NCI-H2081 (cell line): ENCODE measurements around the gene TNFAIP8L1.
A peak's percentile ranks its signal among the peaks of the same experiment; 100 is the strongest.

ENCODE experiments used
- DNase-seq, 2 experiments: peaks; one replicate each; lab custom pipeline; 2025; lab: John Stamatoyannopoulos, UW

The TNFAIP8L1 gene

DNA sequence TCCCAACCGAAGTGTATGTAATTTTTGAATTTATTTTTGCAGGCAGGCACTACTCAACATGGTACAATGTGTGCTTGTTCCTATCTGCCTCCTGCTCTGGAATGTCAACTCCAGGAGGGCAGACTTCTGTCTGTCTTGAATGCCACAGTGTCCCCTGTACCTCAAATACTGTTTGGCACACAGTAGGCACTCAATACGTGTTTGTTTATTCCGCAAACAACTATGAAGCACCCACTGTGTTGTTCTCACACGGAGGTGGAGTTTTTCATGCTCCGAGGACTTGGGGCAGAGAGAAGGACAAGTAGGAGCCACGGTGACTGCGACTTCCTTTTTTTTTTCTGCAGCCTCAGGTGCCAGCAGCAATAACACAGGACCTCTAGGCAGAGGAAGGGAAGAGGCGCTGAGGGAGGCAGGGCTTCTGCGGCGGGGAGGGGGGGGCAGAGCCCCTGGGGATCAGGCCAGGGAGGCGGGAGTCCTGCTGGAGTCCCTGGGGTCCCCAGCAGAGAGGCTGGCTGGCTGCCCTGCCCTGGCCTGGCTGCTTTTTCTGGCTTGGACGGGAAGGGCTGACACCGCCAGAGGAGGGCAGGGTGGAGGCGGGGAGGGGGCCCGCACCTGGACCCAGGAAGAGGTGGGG lies 29.3 kb upstream of the TNFAIP8L1 start:
- DNase-seq = peak in 1 of 2 experiments; percentile 39

DNA sequence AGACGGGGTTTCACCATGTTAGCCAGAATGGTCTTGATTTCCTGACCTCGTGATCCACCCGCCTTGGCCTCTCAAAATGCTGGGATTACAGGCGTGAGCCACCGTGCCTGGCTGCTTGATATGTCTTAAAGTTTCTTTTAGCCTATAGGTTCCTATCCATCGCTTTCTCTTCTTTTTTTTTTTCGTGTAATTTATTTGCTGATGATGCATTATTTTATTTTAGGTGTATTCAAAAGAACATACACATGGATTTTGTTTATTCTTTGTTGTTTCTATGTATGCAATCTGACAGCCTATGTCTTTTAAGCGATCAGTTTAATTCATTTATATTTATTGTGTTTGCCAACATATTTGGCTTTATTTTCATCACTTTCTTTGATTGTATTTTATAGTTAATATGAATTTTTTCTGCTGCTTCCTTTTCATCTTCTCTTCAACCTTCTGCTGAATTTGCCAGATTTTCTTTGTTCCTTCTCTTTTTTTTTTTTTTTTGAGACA lies 26.0 kb upstream of the TNFAIP8L1 start:
- DNase-seq = no peak

DNA sequence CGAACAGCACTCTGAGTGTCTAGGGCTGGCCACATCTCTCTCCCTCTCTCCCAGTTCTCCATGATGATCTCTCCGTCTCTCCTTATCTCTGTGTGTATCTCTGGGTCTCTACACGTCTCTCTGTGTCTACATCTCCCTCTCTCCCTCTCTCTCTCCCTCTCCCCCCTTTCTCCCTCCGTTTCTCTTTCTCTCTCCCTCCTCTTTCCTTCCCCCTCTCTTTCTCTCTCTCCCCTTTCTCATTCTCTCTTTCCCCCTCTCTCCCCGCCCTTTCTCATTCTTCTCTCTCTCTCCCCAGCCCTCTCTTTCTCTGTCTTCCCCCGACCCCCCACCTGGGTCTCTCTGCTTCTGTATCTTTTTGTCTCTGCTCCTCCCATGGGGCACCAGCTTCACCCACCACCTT lies 21.3 kb upstream of the TNFAIP8L1 start:
- no peak for DNase-seq

DNA sequence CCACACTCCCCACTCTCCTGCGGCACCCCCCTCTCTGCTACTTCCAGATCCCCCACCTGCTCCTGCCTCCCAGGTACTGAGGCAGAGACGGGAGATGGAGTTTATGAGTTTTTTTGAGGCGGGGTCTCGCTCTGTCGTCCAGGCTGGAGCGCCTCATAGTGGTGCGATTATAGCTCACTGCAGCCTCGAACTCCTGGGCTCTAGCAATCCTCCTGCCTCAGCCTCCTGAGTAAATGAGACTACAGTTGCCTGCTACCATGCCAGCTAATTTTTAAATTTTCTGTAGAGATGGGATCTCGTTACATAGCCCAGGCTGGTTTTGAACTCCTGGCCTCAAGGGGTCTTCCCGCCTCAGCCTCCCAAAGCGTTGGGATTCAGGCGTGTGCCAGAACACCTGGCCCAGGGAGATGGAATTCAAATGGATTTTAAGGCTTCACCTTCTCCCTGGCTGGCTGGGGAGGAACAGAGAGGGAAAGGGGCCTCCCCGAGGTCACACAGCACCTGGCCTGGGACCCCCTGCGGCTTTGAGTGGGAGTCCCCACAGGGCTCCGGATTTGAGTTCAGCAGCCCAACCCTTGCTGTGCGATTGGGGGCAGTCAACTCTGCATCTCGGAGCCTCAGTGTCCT lies 19.5 kb upstream of the TNFAIP8L1 start:
- no peak for DNase-seq

DNA sequence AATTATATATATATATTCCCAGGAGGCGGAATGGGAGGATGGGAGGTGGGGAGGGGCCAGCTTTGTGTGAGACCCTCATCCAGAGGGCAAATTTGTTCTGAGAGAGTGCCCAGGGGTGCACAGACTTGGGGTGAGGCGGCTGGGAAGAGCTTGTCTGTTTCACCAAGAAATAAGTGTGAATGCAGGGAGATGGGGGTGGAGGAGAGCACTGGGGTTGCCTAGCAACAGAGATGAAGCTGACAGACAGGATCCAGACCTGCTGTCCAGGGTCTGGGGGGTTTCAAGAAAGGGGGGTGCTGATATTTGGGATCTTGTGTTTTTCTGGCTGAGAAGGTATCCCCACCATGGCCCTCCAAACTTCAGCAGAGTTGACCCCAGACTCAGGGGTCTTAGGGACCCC lies 18.6 kb upstream of the TNFAIP8L1 start:
- DNase-seq = no peak

DNA sequence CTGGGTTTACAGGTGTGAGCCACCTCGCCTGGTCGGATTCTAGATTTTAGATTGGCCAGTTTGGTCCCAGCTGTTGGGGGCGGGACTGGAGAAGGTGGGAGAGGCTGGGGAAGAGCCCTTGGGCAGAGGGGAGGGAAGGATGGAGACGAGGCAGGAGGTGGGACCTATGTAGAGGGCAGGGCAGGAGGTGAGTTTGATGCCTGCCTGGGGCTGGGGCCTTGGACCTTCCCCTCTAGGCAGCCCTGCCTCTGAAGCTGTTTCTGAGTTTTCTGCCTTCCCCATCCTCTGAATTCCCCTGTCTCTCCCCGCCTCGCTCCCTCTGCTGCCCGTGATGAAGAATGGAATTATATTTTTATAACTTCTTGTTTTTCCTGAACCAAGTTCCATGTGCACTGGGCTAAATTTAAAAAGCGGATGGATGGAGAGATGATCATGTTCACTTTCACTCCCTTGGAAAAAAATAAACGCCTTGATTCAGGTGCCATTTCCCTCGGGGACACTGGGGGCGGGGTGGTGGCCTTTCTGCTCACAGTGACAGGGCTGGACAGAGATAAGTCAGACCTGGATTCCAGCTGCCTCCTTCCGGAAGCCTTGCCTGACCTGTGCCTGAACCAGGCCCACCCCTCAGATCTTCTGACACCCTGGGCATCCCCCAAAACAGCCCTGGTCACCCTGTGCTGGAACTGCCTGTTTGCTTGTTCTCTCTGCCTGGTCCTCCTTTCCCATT lies 16.5 kb upstream of the TNFAIP8L1 start:
- no peak for DNase-seq

DNA sequence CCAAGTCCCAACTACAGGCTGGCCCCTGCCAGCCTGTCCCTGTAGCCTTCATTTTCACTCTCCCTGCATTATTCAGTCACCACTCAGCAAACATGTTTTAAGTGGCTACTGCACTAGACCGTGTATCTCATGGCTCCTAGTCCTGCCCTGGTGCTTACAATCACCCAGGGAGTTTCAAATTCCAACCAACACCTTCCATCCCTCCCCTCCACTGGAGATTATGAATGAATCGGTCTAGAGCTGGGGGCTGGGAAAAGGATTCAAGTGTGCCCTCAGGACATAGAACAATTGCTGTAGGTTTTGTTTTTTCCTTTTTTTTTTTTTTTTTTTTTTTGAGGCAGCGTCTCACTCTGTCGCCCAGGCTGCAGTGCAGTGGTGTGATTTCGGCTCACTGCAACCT lies 15.0 kb upstream of the TNFAIP8L1 start:
- no peak for DNase-seq

DNA sequence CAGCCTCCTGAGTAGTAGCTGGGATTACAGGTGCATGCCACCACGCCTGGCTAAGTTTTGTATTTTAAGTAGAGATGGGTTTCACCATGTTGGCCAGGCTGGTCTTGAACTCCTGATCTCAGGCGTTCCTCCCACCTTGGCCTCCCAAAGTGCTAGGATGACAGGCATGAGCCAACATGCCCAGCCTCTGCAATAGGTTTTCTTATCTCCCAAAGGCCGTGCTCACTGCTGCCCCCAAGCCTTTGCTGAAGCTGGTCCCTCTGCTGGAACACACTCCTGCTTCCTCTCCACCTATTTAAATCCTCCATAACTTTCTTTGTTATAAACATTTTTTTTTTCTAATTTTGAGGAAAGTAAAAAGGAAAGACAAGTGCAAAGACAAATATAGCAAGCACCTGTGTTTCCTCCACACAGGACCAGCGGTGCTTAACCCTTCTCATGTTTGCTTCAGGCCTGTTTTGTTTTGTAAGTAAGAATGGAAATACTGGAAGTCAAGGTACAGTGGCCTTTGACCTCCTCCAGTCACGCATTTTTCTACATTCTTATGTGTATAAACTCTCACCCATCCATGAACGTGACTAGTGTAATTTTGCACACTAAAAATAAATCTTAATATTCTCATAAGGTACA lies 14.5 kb upstream of the TNFAIP8L1 start:
- DNase-seq = peak in 1 of 2 experiments; percentile 3

DNA sequence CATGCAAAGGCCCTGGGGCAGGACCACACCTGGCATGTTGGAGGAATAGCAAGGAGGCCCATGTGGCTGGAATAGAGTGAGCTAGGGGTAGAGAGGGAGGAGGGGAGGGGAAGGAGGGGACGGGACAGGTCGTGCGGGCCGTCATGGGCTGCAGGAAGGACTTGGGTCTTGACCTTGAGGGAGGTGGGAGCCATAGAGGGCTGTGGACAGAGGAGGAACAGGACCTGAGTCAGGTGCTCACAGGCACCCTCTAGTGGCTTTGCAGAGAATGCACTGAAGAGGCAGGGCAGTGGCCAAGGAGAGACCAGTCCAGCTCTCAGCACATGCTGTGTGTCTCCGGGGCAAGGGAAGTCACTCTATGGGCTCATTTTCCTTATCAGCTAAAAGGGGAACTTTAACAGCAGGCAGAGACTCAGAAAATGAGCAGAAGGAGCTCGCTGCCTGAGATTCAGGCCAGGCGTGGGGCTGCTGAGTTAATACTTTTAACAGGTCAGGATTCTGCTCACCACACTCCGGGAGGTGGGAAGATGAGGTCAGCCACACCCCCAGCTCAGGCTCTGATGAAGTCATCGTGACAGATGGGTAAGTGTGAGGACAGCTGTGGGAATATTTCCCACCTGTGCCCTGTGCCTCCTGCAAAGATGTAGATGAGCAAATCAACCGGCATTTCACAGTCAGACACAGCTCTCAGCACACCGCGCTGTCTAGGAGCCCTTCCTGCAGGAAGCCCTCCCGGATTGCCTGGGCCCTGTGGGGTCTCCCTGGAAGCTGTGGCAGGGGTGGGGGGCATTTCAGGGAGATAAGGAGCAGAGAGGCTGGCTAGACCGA lies 6.0 kb upstream of the TNFAIP8L1 start:
- peak; percentile 38 to 46 for DNase-seq

DNA sequence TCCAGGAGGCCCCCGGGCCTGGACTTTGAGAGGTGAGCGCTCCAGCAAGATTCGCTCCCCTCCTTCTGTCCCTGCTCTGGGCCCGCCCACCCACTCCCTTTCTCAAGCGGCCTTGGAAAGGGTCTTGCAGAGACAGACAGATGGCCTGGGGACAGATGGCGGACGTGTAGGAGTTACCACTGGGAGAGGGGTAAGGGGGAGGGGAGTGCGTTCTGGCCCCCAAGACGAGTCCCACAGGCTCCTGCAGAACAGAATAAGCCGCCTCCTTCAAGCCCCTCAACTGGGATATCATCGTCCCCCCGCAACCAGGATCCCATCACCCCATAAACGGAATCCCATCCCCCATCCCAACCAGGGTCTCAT lies 3.6 kb upstream of the TNFAIP8L1 start:
- no peak for DNase-seq

DNA sequence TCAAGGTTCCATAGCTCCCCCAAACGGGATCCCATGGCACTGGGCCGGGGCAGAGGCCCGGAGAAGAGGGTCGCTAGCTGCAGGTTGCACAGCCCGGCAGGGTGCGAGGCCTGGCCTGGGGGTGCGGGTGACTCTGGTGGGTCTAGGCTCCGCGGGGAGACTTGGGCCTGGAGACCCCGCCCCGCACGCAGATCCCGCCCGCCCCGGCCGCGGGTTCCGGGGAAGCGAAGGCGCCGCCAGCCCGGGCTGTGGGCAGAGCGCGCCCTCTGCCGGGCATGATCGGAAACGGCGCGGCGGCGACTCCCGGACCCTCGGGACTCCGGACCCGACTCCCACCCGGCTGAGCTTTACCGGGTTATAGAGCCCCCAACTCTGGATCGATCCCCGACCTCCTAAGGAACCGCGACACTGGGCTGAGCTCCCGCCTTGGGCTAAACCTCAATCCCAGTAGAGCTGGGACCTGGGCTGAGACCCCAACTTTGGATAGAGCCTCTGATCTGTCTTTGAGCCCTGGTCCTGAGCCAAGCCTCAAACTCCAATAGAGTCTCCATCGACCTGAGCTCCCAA lies 3.1 kb upstream of the TNFAIP8L1 start:
- DNase-seq = peak; percentile 40 to 60

DNA sequence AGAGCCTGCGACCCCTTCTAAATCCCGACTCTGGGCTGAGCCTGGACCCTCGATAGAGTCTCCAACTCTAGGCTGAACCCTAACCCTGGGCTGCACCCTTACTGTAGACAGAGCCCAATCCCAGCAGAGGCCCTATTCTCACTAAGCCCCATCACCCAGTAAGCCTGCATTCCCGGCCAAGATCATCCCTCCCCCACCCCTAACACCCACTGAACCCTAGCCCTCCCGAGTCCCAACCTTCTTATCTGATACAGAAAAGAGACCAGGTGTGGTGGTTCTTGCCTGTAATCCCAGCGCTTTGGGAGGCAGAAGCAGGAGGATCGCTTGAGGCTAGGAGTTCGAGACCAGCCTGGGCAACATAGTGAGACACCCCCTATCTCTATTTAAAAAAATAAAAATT lies 2.6 kb upstream of the TNFAIP8L1 start:
- DNase-seq = no peak

DNA sequence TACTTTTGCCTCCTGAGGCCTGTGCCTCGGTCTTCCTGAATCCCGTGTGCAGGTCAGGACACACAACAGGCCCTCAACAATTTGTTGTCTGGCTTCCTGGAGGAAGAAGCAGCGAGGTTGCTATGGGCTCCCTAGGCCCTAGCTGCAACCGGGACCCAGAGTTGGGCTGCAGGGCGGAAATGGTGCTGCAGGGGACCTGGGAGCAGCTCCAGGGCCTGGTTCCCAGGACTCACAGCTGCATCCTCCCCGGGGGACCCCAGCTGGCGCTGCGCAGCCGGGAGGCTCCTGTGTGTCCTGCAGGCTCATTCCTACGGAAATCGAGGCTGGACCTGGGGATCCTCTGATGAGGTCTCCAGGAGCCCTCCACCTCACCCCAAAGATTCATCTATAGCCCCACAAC lies 999 bp upstream of the TNFAIP8L1 start:
- DNase-seq = no peak

DNA sequence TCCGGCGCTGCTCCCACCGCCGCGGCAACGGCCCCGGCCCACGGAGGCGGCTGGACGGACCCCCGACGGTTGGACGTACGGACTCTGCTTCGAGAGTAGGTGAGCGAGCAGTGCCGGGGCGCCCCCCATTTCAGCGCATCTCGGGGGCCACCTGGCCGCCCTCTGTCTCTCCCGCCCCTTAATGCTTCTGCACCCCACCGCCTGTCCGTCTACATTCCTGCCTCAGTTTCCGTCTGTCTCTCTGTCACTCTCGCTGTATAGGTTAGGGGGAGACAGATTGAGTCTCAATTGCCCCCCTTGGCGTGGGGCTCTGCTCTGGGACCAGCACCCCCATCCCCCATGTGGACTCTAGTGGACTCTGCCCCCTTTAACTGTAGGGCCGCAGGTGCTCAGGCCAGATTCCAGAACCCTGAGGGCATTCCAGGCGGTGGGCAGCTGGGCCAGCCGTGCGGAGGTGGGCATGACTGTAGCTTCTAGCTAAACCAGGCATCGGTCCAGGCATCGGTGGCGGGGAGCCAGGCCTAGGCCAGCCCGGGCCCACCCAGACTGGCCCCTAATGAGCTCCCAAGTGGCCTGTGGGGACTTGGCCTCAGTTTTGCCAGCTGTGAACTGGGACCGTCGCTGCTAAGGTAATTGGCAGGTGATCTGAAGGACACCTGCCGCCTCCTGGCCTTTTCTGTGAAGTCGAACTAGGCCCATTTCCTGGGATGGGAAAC lies 373 bp downstream of the TNFAIP8L1 start:
- peak in 1 of 2 experiments; percentile 2 for DNase-seq

DNA sequence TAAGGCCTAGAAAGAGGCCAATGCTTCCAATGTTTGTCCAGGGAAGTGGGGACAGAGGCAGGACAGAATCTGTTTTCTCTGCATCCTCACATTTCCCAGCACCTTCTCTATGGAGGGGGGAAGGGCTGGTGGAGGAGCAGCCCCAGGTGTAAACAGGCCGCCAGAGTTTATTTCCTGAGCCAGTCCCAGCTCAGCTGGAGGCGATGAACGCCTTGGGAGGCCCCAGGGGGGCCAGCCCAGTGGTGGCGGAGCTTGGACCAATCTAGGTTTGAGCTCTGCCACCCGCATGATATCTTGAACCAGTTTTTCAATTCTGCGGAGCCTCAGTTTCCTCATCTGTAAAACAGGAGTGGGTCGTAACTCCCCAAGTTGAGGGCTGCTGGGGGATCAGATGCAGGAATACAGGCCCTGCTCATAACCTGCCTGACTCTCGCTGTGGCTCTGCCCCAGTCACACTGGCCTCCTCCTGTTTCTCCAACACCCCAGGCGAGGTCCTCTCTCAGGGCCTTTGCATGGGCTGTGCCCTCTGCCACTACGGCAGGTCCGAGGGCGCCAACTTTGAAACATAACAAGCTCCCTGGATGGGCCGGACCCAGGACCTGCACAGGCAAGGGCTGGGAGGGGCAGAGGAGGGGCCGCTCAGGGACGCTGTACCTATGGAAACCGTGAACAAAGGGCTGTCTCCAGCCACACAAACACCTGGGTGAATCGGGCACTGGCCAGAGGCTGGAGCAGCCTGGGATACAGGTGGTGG lies 1.1 kb downstream of the TNFAIP8L1 start:
- no peak for DNase-seq

DNA sequence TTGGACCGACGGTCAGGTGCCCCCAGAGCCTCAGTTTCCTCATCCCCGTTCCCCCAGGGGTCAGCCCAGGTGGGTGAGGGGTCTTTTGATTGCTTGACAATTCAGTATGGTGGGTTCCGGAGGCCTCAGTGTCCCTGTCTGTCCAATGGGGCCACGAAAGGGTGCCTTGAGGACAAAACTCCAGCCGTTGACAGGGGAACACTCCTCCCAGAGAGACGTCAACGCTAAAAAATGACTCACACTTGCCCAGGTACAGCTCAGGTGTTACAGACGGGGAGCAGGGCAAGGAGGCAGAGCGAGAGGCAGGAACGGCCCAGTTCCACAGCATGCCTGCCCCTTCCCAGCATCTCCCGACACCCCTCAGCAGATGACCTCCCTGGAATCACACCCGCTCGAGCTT lies 1.8 kb downstream of the TNFAIP8L1 start:
- no peak for DNase-seq

DNA sequence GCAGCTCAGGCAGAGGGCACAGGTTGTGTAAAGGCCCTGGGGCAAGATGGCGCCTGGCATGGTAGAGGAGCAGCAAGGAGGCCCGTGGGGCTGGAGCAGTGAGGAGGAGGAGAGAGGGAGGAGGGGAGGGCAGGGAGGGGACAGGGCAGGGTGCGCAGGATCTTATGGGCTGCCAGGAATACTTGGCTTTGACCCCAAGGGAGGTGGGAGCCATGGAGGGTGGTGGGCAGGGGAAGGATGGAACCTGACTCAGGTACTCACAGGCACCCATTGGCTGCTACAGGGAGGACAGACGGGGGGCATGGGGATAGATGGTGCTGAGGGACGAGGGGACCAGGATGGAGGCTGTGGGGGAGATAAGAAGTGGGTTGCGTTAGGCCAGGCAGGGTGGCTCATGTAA lies 3.3 kb downstream of the TNFAIP8L1 start:
- no peak for DNase-seq

DNA sequence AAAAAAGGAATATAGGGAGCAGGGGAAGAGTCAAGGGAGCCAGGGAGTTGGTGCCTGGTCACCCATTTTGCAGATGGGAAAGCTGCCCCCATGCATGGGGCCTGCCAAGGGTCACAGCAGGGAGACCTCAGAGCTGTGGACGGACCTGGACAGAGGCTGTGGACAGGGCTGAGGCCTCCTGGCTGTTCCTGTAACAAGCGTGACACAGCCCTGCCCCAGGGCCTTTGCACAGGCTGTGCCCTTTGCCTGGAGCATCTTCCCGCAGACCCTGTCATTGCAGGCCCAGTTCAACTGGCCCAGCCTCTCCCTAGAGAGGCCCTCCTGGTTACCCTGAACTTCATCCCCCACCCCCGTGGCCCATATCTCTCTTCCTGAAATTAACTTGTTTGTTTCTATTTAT lies 6.4 kb downstream of the TNFAIP8L1 start:
- DNase-seq = no peak

DNA sequence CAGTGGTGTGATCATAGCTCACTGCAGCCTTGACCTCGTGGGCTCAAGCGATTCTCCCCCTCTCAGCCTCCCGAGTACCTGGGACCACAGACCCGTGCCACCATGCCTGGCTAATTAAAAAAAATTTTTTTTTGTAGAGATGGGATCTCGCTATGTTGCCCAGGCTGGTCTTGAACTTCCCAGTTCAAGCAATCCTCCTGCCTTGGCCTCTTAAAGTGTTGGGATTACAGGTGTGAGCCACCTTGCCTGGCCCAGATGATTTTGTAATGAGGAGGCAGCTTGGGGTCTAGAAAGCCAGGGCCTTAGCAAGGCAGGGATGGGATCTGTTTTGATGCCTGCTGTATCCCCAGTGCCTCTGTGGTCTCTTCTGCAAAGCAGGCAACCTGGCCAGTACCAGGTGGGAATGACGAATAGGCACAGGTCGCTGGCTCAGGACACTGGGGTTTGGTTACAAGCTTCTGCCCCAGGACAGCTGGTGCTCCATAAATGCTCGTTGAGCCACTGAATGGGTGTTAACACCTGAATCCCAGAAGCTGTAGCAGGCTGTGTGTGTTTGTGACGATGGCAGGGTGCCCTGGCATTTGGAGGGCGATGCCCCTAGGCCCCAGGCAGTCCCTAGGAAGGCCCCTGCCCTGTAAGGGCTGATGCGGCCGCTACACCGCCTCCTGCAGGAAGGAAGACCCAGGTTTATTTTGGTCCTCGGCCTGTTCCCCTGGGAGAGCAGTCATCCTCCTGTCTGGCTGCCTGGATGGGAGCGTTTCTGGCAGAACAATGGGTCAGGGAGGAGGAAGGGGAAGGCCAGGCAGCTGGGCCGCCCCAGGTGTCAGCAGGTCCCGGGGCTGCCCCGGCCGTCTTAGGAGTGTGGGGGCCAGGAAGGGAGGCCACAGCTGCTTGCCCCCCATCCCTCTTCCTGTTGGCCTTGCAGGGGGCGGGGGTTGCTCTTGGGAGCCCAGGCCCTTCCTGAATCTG lies 8.6 kb downstream of the TNFAIP8L1 start:
- no peak for DNase-seq
